AG09319 (cell line): ENCODE measurements around the gene LRRC42.
A peak's percentile ranks its signal among the peaks of the same experiment; 100 is the strongest.

ENCODE experiments used
- DNase-seq: peaks from one replicate; pipeline ENCODE4 v3.0.0-alpha.2; 2010; ENCODE audit warnings: low read depth; ENCODE audit errors: extremely low read depth
- TF ChIP-seq, protein P1 (sequence below): IDR thresholded peaks from 2 replicates; pipeline ENCODE4 v1.5.1; 2011; ENCODE audit warnings: low read depth, mild to moderate bottlenecking, inconsistent platforms, low read length, moderate library complexity

Gene LRRC42

GRCh38 chr1:53909946-53910345 lies 36.2 kb upstream of the LRRC42 start:
- TF ChIP-seq, protein P1, sequence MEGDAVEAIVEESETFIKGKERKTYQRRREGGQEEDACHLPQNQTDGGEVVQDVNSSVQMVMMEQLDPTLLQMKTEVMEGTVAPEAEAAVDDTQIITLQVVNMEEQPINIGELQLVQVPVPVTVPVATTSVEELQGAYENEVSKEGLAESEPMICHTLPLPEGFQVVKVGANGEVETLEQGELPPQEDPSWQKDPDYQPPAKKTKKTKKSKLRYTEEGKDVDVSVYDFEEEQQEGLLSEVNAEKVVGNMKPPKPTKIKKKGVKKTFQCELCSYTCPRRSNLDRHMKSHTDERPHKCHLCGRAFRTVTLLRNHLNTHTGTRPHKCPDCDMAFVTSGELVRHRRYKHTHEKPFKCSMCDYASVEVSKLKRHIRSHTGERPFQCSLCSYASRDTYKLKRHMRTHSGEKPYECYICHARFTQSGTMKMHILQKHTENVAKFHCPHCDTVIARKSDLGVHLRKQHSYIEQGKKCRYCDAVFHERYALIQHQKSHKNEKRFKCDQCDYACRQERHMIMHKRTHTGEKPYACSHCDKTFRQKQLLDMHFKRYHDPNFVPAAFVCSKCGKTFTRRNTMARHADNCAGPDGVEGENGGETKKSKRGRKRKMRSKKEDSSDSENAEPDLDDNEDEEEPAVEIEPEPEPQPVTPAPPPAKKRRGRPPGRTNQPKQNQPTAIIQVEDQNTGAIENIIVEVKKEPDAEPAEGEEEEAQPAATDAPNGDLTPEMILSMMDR: no peak
- no peak for DNase-seq

DNA sequence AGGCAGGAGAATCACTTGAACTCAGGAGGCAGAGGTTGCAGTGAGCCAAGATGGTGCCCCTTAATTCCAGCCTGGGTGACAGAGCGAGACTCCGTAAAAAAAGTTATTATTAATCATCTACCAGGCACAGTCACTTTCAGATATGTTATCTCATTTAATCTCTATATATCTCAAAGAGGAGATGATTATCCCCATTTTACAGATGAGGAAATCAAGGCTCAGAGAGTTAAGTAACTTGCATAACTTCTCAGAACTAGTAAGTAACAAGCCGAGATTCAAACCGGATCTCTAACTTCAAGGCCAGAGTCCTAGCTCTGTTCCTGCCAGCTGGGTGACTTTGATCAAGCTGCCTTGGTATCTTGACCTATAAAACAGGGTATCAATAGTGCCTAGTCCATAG lies 34.7 kb upstream of the LRRC42 start:
- TF ChIP-seq, protein P1: no peak
- DNase-seq: no peak

GRCh38 chr1:53913352-53914033 lies 32.7 kb upstream of the LRRC42 start:
- TF ChIP-seq, protein P1: no peak

GRCh38 chr1:53918343-53918742 lies 27.8 kb upstream of the LRRC42 start:
- TF ChIP-seq, protein P1: no peak
- no peak for DNase-seq

More at GRCh38 chr1:53913352-53914033, 32.7 kb upstream of the LRRC42 start:
- DNase-seq: no peak

DNA sequence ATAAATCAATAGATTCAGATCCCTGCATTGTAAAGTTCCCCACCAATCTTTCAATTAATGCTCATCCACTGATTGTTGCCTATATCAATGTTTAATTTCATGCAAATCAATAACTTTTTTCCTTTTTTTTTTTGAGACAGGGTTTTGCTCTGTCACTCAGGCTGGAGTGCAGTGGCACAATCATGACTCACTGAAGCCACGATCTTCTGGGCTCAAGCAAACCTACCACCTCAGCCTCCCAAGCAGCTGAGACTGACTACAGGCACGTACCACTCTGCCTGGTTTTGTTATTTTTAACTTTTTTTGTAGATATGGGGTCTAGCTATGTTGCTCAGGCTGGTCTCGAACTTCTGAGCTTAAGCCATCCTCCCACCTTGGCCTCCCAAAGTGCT lies 26.5 kb upstream of the LRRC42 start:
- no peak for DNase-seq

GRCh38 chr1:53927376-53927881 lies 18.7 kb upstream of the LRRC42 start:
- TF ChIP-seq, protein P1: no peak
- DNase-seq: no peak

More for the DNA sequence above, 26.5 kb upstream of the LRRC42 start:
- TF ChIP-seq, protein P1: no peak

GRCh38 chr1:53929246-53929960 lies 16.7 kb upstream of the LRRC42 start:
- TF ChIP-seq, protein P1: no peak
- peak; percentile 11 for DNase-seq
